OCI-LY7 (cell line): ENCODE measurements around the gene NOM1.

Experiments used
- CTCF ChIP-seq: fragments of 200-600 bp; sonication (generic); conservative IDR thresholded peaks from 2 replicates; pipeline ENCODE4 v1.5.1; 2014; ENCODE audit warnings: mild to moderate bottlenecking, antibody characterized with exemption, low read length, moderate library complexity, mixed read lengths
- EZH2phosphoT487 ChIP-seq: fragments of 200-600 bp; sonication (generic); IDR thresholded peaks from 2 replicates; pipeline ENCODE4 v1.6.1; 2018; ENCODE audit warnings: low read depth, borderline replicate concordance, mild to moderate bottlenecking, mixed run types, antibody characterized with exemption, low read length, moderate library complexity, mixed read lengths

GRCh38 chr7:156993925-156994235, 44.4 kb downstream of the NOM1 start:
- no peak for TF ChIP-seq CTCF
- no peak for TF ChIP-seq EZH2phosphoT487
